Measurements from ENCODE around the gene GMEB2.

The GMEB2 gene

GRCh38 chr20:63539441-63540370 lies 87.2 kb downstream of the GMEB2 start:
- no peak overlapping the region for H3K4me3 ChIP-seq (ENCODE audit: low read length)
- H3K9ac ChIP-seq (ENCODE audit: low read depth, low read length), result no peak overlapping the region
- H3K27ac ChIP-seq (ENCODE audit: low read length), result no peak overlapping the region
- H3K4me1 ChIP-seq (ENCODE audit: insufficient read depth, low read length), result no peaks in the 10 kb centered on the region
- no peaks in the 10 kb centered on the region for H3K9me3 ChIP-seq (ENCODE audit: insufficient read depth, low read depth, low read length)
- no peaks in the 10 kb centered on the region for H3K27me3 ChIP-seq (ENCODE audit: insufficient read depth, low read length)
- H3K36me3 ChIP-seq (ENCODE audit: insufficient read depth, low read depth, low read length), result no peaks in the 10 kb centered on the region

- H3K9ac ChIP-seq (ENCODE audit: low read depth, low read length), result no peak overlapping the region
Observed at GRCh38 chr20:63539092-63539430, 87.8 kb downstream of the GMEB2 start.

GRCh38 chr20:63538204-63539091 lies 88.5 kb downstream of the GMEB2 start:
- H3K27ac ChIP-seq (ENCODE audit: low read length), result no peak overlapping the region
- no peaks in the 10 kb centered on the region for H3K27me3 ChIP-seq (ENCODE audit: insufficient read depth, low read length)
- H3K4me1 ChIP-seq (ENCODE audit: insufficient read depth, low read length), result no peaks in the 10 kb centered on the region
- no peak overlapping the region for H3K9ac ChIP-seq (ENCODE audit: low read depth, low read length)
- no peaks in the 10 kb centered on the region for H3K9me3 ChIP-seq (ENCODE audit: insufficient read depth, low read depth, low read length)
- no peak overlapping the region; the same call in 1 of the 2 replicates for H3K4me3 ChIP-seq (ENCODE audit: low read length)
- H3K36me3 ChIP-seq (ENCODE audit: insufficient read depth, low read depth, low read length), result no peaks in the 10 kb centered on the region

More at GRCh38 chr20:63539092-63539430, 87.8 kb downstream of the GMEB2 start:
- H3K27me3 ChIP-seq (ENCODE audit: insufficient read depth, low read length), result no peaks in the 10 kb centered on the region
- no peak overlapping the region for H3K27ac ChIP-seq (ENCODE audit: low read length)
- H3K36me3 ChIP-seq (ENCODE audit: insufficient read depth, low read depth, low read length), result no peaks in the 10 kb centered on the region
- H3K4me1 ChIP-seq (ENCODE audit: insufficient read depth, low read length), result no peaks in the 10 kb centered on the region
- H3K4me3 ChIP-seq (ENCODE audit: low read length), result no peak overlapping the region
- H3K9me3 ChIP-seq (ENCODE audit: insufficient read depth, low read depth, low read length), result no peaks in the 10 kb centered on the region
